ENCODE measurements around the gene SRCAP. TPM values are rescaled to one million over a fixed set of nuclear protein-coding genes. Genes with fewer than 3 reads are reported as not detected.

The SRCAP gene
- total RNA-seq, 1 donor from 2014 or later: 28.5 TPM

GRCh38 chr16:30764086-30764485 lies 65.1 kb downstream of the SRCAP start:
- no peak overlapping the region for H3K27ac ChIP-seq
- no peaks in the 10 kb centered on the region for H3K9me3 ChIP-seq
- H3K4me1 ChIP-seq: peaks cover 37% of the 10 kb centered on the region
- peaks cover 11 to 59% of the 10 kb centered on the region in 2 donors for H3K36me3 ChIP-seq
- intact Hi-C loops (cut with DNase I): loop anchor here (5.0 kb wide), 1 partner anchor 67 kb away; the partner anchor contains the start of gene SRCAP
- no peak overlapping the region for H3K4me3 ChIP-seq
- no peak for DNase-seq (ENCODE audit: extremely low spot score in 2 of 2)
- no peak for TF ChIP-seq CTCF (IDR thresholded peaks at IDR 0.05)
- TF ChIP-seq POLR2A (IDR thresholded peaks at IDR 0.05): no peak
- TF ChIP-seq POLR2AphosphoS5 (IDR thresholded peaks at IDR 0.05; ENCODE audit: insufficient read depth in 1 of 2, low read depth in 1 of 2): no peak
- H3K27me3 ChIP-seq: no peaks in the 10 kb centered on the region

GRCh38 chr16:30764816-30765465 lies 66.0 kb downstream of the SRCAP start:
- intact Hi-C loops (cut with DNase I): loop anchor here (5.0 kb wide), 1 partner anchor 68 kb away; the partner anchor contains the start of gene SRCAP
- H3K9me3 ChIP-seq: no peaks in the 10 kb centered on the region
- H3K27me3 ChIP-seq: no peaks in the 10 kb centered on the region
- no peak for DNase-seq (ENCODE audit: extremely low spot score in 2 of 2)
- peaks cover 15 to 67% of the 10 kb centered on the region in 2 donors for H3K36me3 ChIP-seq
- peaks cover 37% of the 10 kb centered on the region for H3K4me1 ChIP-seq
- H3K4me3 ChIP-seq: no peak overlapping the region
- no peak overlapping the region for H3K27ac ChIP-seq
- TF ChIP-seq POLR2AphosphoS5 (IDR thresholded peaks at IDR 0.05; ENCODE audit: insufficient read depth in 1 of 2, low read depth in 1 of 2) (no peak), POLR2A (IDR thresholded peaks at IDR 0.05) (no peak), CTCF (IDR thresholded peaks at IDR 0.05) (no peak)

- peaks cover 29% of the 10 kb centered on the region for H3K4me1 ChIP-seq
- intact Hi-C loops (cut with DNase I): no loop called here
- TF ChIP-seq POLR2AphosphoS5 (IDR thresholded peaks at IDR 0.05; ENCODE audit: insufficient read depth in 1 of 2, low read depth in 1 of 2): no peak
- no peak for TF ChIP-seq POLR2A (IDR thresholded peaks at IDR 0.05)
- no peak for TF ChIP-seq CTCF (IDR thresholded peaks at IDR 0.05)
Measured at GRCh38 chr16:30766206-30766932, 67.4 kb downstream of the SRCAP start.

GRCh38 chr16:30766933-30767284 lies 67.9 kb downstream of the SRCAP start:
- H3K36me3 ChIP-seq: peaks cover 15 to 86% of the 10 kb centered on the region in 2 donors
- H3K9me3 ChIP-seq: no peaks in the 10 kb centered on the region

More at GRCh38 chr16:30766206-30766932, 67.4 kb downstream of the SRCAP start:
- H3K4me3 ChIP-seq: no peak overlapping the region
- DNase-seq (ENCODE audit: extremely low spot score in 2 of 2): no peak
- no peaks in the 10 kb centered on the region for H3K27me3 ChIP-seq
- H3K27ac ChIP-seq: no peak overlapping the region
- peaks cover 15 to 81% of the 10 kb centered on the region in 2 donors for H3K36me3 ChIP-seq
- H3K9me3 ChIP-seq: no peaks in the 10 kb centered on the region

More at GRCh38 chr16:30766933-30767284, 67.9 kb downstream of the SRCAP start:
- Histone ChIP-seq H3K27ac (no peak overlapping the region), H3K27me3 (no peaks in the 10 kb centered on the region), H3K4me1 (peaks cover 25% of the 10 kb centered on the region), H3K4me3 (no peak overlapping the region)
- TF ChIP-seq CTCF (IDR thresholded peaks at IDR 0.05) (no peak), POLR2A (IDR thresholded peaks at IDR 0.05) (no peak), POLR2AphosphoS5 (IDR thresholded peaks at IDR 0.05; ENCODE audit: insufficient read depth in 1 of 2, low read depth in 1 of 2) (no peak)
- intact Hi-C loops (cut with DNase I): no loop called here
- DNase-seq (ENCODE audit: extremely low spot score in 2 of 2): no peak
